Mucosa of gallbladder (tissue), 1 donor: ENCODE results near the gene PCBP3. TPM values are rescaled to one million over a fixed set of nuclear protein-coding genes. Genes with fewer than 3 reads are reported as not detected.
"Not testable (repeated sequence)": the region's sequence is repeated elsewhere in the genome, so short reads cannot be mapped to it uniquely, and the experiment has no call there.

Experiments used
- DNase-seq: peaks from one replicate; pipeline ENCODE4 v3.0.0-alpha.2; 2020; ENCODE audit warnings: low spot score
- total RNA-seq: library from RNA; stranded (reverse); gene quantifications from one replicate; pipeline ENCODE4 v1.2.1, GENCODE V29; 2021
- donor health status: DM: no; HTN: no; CAD: no.

Gene PCBP3
- total RNA-seq, 1 donor from 2014 or later = 2.1 TPM

- peak; percentile 29 for DNase-seq
Observed at GRCh38 chr21:45874716-45875415, 231.3 kb downstream of the PCBP3 start.

DNA sequence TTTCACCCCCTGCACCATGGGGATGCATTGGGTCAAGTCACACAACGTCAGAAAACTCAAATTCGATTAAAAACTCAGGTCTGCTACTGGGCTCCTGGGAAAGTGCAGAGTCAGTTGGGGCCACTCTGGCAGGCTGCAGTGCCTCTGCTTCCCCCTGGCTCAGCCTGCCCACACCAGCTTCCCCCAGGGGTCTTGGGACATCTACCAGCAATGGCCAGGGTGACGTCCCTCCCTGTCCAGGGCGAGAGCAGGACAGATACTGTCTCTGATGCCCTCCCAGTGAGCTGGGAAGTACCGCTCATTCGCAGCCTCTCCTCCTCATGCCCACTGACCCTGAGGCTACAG is 231.9 kb downstream of the PCBP3 start:
- DNase-seq = no peak

- DNase-seq = no peak
Observed at GRCh38 chr21:45875881-45876280, 232.4 kb downstream of the PCBP3 start.

DNA sequence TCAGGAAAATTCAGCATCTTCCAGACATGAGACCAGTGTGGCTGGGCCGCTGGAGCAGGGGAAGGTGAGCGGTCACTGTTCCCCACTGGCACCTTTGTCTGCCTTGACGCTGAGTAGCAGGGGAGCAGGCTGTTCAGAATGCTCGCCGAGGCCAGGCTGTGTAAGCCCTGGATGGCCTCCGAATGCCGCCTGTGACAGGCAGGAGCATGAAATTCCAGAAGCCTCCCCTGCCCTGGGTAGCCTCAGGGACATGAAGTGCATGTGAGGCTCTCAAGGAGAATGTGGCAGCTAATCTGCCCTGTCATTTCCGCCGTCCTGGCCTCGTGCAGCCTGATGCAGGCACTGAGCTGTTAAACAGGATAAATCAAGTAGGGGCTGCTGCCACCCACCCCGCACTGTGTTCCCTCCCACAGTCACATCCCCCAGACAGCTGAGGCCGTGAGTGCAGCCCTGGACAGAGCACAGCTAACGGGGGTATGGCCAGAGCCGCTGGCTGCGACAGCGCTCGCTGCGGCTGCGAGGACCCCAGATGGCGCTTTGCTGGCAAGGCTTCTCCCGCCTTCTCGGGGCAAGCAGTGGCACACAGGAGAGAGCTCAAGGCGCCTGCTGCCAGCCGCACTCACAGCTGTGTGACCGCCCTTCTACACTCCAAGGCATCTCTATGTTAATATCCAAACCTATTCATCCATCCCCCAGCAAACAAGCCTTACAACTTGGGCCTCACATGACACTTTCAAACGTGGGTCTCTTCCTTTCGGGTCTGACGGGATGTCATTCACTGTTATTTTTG is 233.1 kb downstream of the PCBP3 start:
- DNase-seq = no peak

DNA sequence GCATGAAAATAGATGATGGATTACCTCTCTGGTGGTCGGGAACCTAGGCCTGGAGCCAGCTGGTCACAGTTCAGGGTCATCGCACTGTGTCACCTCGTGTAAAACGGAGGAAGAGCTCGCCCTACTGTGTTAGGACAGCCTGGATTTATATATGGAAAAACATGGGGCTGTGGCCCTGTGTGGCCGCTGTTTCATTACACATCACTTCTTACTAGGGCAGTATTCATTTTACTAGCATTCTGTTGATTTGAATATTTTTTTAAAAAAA is 233.6 kb downstream of the PCBP3 start:
- DNase-seq = no peak

GRCh38 chr21:45877821-45878469 is 234.4 kb downstream of the PCBP3 start:
- DNase-seq = no peak

DNA sequence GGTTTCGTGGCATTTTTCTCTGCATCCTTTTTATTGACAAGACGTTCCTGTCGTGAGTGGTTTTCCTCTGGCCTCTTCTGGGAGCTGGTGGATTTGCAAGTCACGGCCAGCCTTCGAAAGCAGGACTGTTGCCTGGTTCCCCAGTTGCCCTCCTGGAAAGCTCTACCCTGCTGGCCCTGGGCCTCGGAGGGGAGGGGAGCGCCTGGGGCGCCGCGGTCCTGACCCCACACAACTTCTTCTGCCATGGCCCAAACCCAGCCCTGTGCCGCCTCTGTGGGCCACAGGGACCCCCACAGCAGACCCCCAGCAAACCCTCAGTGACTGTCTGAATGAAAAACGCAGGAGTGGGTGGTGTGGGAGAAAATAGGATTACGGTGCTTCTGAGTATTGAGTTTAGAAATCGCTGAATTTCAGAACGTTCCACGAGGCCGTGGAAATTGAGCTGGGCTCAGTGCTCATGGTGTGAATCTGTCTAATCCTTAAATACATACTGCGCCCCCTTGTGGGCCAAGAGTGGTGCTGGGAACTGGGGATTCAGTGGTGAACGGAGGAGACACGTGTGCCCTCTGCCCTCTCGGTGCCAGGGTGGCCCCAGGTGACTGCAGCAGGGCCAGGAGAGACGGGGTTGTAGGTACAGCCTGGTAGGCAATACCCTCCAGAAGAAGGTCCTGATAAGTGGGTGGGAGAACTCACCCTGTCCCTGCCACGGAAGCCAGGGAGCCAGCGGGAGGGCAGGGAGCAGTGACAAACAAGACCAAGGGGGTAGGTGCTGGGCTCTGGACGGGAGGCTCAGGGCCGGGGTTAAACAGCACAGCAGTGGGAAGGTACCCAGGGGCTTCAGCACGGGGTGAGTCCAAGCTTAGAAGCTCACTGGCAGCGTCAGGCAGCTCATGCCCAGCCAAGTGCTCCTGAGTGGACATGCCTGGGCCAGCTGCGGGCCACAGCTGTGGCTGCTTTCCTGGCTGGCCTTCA is 236.9 kb downstream of the PCBP3 start:
- DNase-seq = peak; percentile 32

DNA sequence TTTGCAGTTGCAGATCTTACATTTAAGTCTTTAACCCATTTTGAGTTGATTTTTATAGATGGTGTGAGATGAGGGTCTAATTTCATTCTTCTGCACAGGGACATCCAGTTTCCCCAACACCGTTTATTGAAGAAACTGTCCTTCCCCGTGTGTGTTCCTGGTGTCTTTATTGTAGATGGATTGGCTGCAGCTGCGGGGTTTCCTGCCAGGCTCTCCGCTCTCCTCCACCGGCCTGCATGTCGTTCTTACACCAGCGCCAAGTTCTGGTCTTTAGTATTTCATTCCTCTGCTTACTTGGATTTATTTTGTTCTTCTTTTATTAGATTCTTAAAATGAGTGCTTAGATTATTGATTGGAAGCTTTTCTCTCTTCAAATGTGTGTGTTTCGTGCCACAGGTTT is 239.1 kb downstream of the PCBP3 start:
- DNase-seq = no peak

DNA sequence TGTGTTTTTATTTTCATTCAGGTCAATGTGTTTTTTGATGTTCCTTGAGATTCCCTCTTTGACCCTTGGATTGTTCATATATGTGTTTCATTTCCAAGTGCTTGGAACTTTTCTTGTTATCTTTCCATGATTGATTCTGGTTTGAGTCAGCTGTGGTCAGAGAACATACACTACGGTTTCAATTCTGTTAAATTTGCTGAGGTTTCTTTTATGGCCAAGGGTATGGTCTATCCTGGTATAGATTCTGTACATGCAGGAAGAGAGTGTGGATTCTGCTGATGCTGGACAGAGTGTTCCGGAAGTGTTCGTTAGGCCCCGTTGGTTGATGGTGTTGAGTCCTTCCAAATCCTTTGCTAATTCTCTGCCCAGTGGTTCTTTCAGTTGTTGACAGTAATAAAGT is 239.6 kb downstream of the PCBP3 start:
- no peak for DNase-seq

GRCh38 chr21:45885597-45885929 is 242.0 kb downstream of the PCBP3 start:
- DNase-seq = no peak

GRCh38 chr21:45885930-45886601 is 242.5 kb downstream of the PCBP3 start:
- not testable (repeated sequence) for DNase-seq

- no peak for DNase-seq
Observed at GRCh38 chr21:45886610-45887026, 243.1 kb downstream of the PCBP3 start.

DNA sequence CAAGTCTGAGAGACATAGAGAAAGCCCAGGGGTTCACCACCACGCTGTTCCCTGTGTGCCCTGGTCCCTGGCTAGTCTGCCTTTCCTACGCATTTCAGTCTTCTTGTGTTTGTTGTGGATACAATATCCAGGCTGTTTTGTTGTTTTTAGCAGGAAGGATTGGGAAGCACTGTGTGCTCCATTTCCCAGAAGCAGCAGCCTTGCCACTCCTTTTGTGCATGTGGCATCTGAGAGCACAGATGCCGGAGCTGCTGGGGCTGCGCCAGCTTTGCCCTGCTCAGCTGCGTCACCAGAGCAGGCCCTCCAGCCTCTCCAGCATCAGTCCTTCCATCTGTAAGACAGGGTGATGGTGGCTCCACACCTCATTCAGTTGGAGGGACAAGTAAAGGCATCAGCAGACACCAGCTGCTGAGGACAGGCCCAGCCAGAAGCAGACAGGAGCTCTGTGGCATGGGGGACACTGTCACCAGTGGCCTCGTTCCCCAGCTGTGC is 243.6 kb downstream of the PCBP3 start:
- DNase-seq = no peak

GRCh38 chr21:45887788-45888187 is 244.3 kb downstream of the PCBP3 start:
- DNase-seq = no peak

- no peak for DNase-seq
Observed at GRCh38 chr21:45888386-45889009, 245.0 kb downstream of the PCBP3 start.

DNA sequence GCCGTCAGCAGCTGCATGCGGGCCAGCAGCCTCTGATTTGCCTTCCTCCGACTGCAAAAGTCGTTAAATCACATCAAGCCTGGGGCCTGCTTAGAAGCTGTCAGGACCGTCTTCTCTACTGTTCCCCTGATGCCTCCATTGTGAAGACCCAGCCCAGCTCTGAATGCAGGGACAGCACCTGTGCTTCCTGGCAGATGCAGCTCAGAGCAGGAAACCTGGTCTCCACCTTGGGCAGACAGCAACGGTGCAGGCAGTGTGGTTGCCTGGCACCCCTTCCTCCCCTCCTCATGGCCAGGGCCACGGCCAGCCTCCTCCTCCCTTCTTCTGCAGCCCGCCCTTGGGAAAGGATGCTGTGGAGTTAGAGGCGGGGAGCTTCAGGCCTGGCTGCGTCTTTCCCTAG is 245.7 kb downstream of the PCBP3 start:
- DNase-seq = no peak

DNA sequence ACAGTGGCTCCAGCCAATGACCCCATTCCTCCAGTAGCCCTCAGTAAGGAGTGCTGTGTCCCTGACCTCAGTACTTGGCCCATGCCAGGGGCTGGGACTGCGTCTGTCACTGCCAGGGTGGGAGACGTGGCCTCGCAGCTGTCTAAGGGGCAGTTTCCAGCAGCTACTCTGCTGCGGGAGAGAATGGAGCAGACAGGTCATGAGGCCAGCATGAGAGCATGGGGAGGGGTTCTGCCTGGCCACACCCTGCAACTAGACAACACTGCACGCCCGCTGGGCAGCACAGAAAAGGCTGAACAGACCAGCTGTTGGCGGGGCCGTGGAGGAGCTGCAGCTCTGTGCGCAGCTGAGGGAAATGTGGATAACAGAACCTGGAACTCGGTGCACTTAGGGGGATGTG is 246.4 kb downstream of the PCBP3 start:
- DNase-seq = no peak

DNA sequence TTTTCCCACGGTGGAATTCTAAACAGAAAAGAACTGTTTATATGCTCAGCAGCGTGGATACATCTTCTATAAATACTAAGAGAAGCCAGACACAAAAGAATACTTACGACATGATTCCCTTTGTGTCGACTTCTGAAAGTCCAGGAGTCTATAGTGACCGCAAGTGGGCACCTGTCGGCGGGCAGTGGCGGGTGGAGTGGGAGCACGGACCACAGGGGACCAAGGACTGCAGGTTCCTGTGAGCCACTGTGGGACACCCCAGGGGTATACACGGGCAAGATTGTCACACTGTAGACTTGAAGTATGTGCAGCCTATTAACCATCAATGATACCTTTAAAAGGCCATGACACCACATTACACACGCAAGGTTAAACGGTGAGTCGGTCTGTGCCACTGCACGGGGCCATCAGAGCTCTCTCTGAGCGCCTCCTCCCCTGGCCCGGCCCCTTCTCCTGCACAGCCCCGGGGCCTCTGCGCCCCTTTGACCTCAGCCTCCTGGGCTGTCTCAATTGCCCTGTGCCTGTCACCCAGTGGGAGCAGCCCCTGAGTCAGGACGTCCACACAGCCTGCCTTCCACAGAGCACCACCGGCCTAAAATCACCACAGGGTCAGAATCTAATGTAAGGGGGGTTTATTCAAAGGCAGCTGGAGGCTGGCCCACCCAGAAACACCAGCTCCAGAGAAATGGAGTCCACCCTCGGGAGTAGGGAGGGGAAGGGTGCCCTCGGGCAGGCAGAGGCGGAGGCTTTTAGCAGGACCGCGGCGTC is 248.0 kb downstream of the PCBP3 start:
- DNase-seq = no peak

- DNase-seq = no peak
Observed at GRCh38 chr21:45892156-45892915, 248.8 kb downstream of the PCBP3 start.
